Measurements from ENCODE around the gene ZNF292.

DNA sequence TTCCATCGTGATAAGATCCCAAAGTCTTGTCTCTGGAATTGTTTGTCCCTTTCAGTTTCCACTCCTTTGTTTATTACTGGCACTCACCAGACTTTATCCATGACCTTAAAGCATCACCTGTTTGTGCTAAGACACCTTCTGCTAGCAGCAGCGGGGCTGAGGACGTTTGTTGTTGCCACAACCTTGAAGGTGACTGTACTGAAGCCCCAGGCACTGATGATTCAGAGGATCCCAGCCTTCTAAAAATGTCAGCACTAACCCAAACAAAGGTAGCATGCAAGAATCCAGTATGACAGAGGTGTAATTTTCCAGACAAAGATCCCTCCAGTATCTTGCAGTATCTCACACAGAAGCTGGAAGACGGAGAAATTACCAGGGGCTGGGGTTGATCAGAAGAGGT is 138.2 kb downstream of the ZNF292 start:
- TF ChIP-seq, protein P1, sequence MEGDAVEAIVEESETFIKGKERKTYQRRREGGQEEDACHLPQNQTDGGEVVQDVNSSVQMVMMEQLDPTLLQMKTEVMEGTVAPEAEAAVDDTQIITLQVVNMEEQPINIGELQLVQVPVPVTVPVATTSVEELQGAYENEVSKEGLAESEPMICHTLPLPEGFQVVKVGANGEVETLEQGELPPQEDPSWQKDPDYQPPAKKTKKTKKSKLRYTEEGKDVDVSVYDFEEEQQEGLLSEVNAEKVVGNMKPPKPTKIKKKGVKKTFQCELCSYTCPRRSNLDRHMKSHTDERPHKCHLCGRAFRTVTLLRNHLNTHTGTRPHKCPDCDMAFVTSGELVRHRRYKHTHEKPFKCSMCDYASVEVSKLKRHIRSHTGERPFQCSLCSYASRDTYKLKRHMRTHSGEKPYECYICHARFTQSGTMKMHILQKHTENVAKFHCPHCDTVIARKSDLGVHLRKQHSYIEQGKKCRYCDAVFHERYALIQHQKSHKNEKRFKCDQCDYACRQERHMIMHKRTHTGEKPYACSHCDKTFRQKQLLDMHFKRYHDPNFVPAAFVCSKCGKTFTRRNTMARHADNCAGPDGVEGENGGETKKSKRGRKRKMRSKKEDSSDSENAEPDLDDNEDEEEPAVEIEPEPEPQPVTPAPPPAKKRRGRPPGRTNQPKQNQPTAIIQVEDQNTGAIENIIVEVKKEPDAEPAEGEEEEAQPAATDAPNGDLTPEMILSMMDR (IDR thresholded peaks at IDR 0.05; ENCODE audit: low read depth, low read length), result no peak
- TF ChIP-seq MYC (IDR thresholded peaks at IDR 0.05; ENCODE audit: low read depth, low read length) (no peak), POLR2A (IDR thresholded peaks at IDR 0.05; ENCODE audit: extremely low read depth, insufficient read length) (no peak)
- TF ChIP-seq, protein P2, sequence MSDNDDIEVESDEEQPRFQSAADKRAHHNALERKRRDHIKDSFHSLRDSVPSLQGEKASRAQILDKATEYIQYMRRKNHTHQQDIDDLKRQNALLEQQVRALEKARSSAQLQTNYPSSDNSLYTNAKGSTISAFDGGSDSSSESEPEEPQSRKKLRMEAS (IDR thresholded peaks at IDR 0.05; ENCODE audit: low read depth, low read length), result no peak

Data from NB4 (cell line).